LoVo (cell line): ENCODE measurements around the gene LIF.

Experiments
- DNase-seq: peaks from one replicate; pipeline ENCODE4 v3.0.0-alpha.2; 2016; ENCODE audit warnings: low spot score

LIF gene

DNA sequence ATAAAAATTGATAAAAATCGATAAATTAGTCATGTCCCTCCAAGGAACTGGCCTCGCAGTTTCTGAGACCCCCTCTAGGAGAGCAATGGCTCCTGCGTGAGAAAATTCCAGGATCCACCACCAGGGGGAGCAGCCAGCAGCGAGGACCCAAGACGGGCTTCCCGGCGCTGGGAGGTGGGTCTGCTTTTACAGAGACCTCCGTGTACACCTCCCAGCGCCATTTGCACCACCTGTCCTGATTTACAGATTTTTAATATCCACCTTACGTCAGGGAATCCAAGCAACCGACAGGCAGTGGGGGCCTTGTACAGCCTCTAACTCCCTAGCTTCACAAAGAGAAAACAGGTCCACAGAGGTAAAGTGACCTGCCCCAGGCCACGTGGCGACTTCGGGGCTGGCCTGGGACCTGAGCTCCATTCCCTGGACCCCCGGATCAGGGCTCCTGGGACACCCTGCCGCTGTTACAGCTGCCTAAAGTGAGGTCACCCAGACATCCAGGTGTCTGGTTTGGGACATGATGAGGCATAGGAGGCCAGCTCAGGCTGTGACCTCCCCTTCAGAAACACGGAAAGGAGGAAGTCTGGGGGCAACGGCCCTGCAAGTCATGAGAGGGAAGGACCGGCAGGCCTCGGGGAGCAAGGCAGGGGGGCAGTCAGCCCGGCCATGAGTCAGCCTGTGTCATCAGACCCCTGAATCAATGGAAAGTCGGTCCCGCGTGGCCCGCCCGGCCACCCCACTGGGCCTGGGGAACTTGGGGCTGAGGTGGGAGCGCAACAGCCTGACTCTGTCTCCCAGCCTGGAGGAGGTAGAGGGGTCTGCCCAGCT lies 16.6 kb upstream of the LIF start:
- DNase-seq = peak; percentile 70

DNA sequence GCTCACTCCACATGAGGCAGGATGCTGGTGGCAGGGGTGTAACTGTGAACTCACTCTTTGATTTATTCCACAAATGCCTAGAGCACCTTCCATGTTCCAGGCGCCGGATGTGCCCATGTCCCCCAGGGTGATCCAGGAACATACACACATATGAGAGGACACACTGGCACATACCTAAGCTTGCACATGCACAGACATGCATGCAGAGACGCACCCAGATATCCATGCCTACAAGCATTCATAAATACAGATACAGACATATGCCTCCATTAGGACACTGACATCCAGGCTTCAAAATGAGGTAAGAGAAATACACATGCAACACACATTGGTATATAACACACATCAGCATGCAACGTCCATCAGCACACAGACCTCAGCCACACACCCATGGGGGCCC lies 15.6 kb upstream of the LIF start:
- DNase-seq = no peak

DNA sequence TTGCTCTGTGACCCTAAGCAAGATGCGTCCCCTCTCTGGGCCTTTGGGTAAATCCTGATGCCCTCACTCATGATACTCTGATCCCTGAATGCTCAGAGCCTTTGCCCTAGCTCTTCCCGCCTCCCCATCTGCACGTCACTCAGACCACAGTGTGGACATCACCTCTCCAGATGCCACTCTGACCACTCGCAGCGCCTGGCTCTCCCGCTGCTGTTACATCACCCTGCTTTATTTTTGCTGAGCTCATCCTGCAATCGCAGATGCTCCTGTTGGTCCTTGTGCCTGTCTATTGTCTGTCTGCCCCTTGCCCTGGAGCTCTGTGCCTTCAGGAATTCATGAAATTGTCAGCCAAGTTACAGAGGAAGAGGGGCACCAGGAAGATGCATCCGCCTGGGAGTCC lies 14.6 kb upstream of the LIF start:
- no peak for DNase-seq

DNA sequence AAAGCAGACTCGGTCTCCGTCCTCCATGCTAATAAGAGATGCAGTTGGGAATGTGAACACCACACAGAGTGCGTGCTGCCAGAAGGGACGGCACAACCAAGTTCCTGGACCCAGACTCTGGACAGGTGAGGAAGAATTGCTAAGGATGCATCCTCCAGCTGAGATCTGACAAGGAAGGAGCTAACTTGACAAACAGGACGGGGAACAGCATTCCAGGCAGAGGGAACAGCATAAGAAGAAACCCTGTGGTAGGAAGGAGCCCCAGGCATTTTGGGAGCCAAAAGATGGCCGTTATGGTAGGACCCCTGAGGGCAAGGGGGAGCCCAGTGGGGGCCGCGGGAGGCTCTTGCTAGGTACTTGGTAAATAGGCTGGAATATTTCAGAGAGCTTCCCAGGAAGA lies 14.1 kb upstream of the LIF start:
- no peak for DNase-seq

DNA sequence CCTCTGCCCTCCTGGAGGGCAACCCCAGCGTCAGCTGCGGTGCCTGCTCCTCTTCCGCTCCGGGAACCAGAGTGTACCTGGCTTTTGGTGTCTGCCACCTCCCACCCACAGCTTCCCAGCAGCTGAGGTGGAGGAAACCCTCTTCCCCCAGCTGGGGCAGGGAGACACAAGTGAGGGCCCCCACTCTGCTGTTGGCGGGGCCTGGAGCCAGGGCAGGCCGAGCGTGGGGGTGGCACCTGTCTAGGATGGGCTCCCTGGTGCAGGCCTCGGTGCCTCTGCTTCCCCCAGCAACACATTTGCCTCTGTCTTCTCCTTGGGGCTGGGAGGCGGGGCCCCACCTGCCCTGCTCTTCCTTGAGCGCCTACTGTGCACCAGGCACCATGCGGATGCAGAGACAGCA lies 13.7 kb upstream of the LIF start:
- DNase-seq = no peak

DNA sequence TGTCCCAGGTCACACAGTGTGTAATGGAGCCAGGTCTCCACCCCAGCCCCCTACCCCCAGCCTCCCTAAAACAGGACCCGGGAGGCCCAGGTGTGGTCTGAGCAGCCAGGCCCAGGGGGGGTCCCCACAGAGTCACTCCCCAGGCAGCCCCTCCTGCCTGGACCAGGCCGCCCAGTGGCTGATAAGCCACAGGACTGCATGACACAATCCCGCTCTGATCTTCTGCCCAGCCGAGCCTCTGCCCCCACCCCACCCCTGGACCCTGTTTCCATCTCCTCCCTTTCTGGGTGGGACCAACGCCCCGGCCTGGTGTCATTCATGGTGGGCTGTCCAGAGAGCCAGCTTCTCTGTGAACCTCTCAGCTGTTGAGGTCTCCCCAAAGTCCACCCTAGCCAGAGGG lies 7.8 kb upstream of the LIF start:
- DNase-seq = no peak

DNA sequence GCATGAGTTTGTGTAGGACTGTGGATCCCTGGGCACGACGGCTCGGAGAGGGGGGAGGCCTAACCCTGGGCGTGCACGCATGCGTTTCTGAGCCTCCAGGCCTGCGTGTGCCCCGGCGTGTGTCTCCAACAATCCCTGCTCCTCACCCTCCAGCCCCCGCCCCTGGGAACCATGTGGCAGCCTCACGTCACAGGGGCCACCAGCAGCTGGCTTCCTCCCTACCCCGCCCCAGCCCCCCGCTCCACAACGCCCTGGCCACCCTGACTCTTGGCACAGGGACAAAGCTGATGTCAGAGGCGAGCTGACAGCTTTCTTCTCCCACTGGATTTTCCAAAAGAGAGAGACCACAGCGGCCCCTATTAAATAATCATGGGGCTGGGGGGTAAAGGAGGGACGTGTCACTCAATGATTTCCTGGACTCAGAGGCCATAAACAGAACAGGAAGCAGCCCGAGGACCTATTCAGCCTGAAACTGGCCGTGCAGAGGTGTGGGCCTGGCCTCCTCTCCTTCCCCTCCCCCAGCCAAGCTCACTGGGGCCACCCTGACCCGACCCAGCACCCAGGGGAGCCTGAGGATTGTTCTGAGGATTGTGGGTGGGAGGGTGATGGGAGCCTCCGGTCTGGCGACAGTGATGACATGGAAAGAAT lies 6.8 kb upstream of the LIF start:
- DNase-seq = peak; percentile 52

DNA sequence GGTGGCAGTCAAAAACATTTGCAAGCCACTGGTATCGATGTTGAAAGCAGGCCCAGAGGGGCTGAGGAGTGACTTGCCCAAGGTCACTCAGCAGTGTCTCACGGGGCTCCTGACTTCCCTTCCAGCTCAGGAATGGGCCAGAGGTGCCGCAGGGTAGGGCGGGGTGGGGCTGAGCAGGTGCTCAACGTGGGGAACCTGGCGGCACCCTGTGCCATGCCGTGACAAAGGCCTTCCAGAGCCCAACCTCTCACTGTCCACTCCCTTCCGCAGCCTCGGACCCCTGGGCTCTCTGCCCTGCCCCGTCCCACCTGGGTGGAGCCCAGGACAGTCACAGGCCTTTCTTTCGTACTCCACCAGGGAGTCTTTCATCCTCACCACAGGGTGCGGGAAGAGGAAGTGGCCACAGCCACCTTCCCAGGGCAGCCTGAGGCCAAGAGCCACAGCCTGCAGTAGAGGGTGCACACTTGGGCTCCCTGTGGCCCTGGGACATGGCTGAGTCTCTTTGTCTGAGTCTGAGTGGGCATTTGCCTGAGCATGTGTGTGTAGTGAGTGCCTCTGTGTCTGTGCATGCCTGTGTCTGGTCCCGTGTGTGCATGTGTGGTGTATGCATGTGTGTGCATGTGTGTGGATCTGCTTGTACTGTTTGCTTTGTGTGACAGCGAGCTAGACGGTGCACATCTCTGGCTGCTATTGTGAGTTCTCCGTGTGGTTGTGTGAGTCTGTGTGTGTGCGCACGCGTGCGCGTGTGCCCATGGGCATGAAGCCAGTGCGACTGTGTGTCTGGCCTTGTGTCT lies 6.0 kb upstream of the LIF start:
- DNase-seq = peak; percentile 78

DNA sequence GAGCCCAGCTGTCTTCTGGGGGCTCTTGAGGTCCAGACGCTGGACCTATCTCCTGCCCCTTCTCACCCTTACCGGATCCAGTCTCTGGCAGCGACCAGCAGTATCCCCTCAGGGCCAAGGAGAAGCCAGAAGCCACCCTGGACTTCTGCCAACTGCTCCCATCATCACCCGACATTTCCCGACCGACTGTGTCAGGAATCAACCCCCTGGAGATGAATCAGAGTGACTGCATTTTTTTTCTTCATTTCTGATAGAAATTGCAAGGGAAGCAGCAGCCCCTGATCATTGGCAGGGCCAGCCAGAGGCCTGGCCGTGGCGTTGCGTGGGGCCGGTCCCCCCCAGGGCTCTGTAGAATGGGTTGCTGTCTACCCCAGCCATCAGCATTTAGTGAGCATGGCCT lies 5.2 kb upstream of the LIF start:
- DNase-seq = no peak

DNA sequence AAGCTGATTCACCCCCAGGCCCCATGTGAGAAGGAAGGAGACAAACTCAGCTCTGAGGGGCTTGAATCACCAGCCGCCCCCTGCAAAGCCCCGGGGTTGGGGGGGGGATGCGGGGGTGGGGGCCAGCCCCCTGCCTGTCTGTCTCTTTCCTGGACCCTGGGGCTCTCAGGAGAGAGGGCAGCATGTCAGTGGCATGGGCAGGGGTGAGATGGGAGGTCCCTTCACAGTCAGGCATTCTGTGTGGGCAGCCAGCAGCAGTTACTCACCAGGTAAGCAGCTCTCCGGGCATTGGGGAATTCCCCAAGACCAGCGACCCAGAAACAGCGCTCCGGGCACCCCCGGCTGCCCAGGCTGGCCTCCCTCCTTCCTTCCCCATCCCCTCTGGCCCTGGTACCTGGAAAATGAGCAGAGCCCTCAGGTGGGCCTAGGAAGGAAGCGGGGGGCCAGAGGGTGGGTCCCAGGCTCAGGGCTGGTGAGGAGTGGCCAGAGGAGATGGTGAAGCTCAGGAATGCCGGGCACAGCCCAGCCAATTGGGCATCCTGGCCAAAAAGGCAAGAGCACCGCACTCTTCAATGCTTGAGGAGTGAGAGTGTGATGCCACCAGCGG lies 4.2 kb upstream of the LIF start:
- no peak for DNase-seq

DNA sequence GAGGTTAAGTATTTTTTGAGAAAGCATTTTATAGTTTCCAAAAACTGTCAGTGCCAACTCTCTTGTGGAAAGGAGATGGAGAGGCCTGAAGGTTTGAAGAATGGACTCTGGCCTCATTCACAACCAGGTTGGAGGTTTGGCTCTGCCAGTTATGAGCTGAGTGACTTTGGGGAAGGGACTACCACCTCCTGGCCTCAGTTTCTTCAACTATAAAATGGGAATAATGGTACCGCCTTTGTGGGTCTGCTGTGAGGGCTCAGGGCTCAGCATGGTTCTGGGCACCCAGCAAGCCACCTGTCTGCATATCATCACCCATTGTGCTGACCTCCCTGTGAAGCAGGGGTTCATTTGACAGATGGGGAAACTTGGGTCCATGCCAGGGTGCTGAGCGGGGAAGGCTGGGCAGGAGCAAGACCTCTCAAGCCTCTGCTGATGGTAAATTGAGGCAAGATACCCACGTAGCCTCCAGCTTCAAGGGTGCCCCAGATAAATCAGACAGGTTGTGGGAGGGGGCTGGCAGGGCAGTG lies 3.5 kb upstream of the LIF start:
- DNase-seq = no peak

DNA sequence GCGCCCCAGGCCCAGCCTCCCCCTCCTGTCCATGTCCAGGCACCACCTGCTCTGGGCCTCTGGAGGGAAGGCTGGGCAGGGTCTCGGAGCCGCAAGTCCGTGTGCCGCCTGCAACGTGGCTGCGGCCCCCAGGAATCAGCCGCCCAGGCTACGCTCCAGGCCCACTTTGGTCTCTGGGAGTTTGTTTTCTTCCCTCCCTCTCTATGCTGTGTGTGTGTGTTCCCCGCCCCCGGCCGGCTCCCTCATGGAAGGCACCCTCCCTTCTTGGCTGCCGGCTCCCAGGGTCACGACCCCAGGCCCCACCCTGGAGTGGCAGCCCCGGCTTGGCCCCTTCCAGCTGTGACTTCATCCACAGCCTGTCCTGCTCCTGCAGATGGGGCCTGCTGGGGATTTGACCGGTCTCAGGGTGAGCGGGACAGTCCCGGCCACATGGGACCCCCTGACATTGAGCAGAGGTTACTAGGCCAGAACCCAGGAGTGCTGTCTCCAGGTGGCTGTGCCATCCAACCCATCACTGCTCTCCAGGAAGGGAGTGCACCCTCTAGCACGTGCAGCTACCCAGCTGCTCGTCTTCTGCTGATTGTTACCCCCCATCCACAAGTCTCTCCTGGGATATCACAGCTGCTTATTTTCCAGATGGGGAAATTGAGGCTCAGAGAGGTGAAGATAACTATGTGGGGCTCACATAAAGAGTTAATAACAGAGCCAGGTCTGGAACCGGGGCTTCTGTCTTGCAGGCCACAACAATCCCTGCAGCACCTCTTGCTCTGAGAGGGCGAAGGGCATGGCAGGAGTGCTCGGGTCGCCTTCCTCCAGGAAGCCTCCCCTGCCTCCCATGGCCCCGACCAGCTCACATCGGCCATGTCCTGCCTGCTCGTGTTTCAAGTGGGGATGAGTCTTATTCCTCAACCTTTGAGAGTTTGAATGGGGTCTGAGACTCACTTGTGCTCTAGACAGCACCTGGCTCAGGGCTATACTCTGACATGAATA lies 2.8 kb upstream of the LIF start:
- DNase-seq = no peak

DNA sequence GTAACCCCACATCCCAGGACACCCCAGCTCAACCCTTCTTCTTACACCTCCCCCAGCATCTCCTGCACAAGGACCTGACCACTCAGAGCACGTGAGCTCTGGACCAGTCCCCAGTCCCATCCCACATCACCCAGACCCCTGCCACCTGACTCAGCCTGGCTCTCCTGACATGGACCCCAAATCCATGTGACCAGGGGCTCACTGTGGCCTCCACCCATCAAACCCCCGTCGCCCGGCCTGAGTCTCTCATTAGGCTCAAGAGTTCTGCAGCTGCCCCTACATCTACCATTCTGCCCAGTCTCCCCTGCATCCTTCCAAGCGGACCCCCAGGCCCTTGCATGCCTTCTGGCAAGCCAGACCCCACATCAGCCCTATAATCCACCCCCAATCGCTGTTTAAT lies 1.9 kb upstream of the LIF start:
- DNase-seq = no peak

DNA sequence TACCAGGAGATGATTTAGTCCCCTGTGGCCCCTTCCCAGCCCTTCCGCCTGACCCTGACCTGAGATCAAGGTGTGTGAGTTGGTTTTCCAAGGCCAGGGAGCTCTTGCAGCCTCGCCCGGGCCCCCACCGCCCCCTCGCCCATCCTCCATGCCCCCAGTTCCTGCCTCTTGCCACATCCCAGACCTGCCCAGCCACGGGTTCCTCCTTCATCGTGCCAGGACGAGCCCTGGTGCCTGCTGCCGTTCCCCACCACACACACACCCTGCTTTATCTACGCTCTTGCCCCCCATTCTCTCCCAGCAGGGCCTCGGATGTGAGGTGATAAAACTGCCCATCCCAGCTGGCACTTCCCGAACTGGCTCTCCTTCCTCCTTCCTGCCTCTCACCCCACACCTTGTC lies 1.4 kb upstream of the LIF start:
- DNase-seq = no peak

DNA sequence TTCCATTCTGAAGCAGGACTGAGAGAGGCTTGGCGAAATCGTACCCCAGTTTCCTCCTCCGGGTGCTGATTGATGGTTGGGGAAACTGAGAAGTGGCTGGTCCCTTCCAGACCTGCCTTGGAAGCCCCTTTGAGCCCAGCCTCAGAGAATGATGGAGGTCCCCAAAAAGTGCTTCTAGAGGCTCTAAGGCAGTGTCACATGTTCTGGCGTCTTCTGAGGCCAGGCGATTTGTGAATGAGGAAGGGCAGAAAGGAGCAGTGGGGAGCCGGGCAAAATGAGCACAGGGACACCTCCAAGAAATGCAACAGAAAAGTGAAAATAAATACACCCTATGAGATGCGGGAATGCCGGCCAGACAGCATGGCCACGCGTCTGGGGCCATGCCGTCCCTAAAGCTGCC lies 1.0 kb upstream of the LIF start:
- no peak for DNase-seq

DNA sequence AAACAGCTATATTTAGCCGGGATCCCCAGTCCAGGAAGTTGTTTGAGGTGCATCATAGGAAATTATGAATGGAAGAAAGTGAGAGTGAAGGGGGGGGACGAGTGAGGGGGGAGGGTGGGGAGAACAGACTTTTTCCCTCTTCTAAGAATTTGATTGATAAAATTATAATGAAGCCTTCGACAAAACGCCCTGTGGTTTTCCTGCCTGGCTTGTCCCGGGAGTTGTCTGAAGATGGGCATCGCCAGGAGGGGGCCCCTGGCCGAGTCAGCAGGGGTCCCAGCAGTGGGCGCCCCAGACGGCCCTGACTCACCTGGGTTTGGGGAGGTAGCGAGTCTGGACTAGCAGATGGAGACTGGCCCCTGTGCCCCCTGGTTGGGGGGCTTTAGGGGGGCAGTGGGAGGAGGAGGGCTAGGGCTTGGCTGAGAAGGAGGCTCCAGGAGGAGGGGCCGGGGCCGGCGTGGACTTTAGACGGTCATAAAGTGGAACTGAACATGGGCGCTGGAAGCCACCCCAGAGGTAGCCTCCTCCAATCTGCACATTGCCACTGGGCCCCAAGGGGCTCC lies 336 bp upstream of the LIF start:
- DNase-seq = no peak

DNA sequence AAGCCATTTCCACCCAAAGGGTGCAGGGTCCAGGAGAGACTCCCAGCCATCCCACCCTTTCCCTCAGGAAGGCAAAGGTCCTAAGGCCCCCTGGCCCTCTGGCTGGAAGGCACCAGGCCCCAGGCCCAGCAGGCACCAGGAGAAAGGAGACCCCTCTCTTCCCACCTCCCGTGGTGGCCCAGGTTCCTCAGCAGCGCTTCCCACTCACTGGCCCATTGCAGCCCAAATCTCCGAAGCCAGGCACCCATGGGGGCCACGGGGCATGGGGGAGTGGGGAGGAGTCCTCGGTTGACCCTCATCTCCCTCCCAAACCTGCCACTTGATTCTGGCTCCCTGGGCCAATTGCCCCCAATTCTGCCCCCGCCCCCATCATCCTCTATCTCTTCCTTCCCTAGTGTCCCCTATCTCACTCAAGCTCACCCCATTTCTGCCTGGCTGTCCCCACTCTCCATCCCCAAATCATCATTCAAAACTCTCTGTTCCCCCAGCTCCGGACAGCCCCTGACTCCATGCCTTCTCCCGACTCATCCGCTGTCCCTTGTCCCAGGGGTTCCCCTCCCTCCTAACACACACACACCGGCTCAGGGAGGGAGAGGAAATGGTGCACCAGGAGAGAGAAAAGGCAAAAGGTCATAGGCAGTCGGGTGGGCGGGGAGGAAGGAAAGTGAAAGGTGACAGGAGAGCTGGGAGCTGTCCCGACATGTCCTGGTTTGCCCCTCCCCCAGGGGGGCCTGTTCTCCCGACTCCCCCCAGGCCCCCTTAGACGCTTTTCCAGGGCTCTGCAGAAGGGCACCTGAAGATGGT lies 1.2 kb downstream of the LIF start:
- no peak for DNase-seq

DNA sequence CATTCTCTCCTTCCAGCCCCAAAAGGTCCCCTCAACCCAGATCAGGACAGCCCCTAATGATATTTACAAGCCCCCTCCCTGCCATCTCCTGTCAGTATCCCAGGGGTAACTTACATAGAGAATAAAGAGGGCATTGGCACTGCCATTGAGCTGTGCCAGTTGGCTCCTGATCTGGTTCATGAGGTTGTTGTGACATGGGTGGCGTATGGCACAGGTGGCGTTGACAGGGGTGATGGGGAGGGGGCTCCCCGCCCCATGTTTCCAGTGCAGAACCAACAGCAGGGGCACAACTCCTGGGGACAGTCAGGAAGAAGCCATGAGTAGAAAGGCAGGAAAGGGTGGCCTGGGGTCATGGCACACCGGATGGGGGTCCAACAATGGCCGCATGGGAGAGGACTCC lies 1.9 kb downstream of the LIF start:
- no peak for DNase-seq

DNA sequence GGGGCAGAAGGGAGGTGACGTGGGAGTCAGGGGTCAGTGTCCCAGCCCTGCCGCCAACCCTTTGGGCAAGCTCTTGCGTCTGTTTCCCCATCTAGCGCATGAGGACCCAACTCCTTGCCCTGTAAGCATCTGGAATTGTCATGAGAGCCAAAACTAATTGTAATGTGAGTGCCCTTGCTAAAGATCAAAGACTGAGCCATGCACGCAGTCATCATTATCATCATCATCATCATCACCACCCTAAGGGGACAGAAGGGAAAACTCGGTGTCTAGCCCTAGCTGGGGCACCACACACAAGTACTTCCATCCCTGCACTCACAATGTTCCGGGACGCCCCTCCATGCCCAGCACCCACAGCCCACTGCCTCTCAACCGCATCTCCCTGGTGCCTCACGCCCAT lies 2.5 kb downstream of the LIF start:
- no peak for DNase-seq

DNA sequence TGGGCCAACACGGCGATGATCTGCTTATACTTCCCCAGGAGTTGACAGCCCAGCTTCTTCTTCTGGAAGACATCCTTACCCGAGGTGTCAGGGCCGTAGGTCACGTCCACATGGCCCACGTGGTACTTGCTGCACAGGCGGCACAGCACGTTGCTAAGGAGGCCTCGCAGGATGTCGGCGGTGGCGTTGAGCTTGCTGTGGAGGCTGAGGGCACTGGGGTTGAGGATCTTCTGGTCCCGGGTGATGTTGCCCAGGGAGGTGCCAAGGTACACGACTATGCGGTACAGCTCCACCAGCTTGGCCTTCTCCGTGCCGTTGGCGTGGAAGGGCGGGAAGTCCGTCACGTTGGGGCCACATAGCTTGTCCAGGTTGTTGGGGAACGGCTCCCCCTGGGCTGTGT lies 2.9 kb downstream of the LIF start:
- no peak for DNase-seq
